GM18520 (cell line): ENCODE measurements around the gene CHMP1A.
"Not testable (repeated sequence)": the region's sequence is repeated elsewhere in the genome, so short reads cannot be mapped to it uniquely, and the experiment has no call there.

Source experiments
- ATAC-seq: cut with Tn5 transposase; IDR thresholded peaks from one replicate; pipeline ENCODE4 v1.9.1; 2021; ENCODE audit not compliant: unreplicated experiment

The CHMP1A gene

DNA sequence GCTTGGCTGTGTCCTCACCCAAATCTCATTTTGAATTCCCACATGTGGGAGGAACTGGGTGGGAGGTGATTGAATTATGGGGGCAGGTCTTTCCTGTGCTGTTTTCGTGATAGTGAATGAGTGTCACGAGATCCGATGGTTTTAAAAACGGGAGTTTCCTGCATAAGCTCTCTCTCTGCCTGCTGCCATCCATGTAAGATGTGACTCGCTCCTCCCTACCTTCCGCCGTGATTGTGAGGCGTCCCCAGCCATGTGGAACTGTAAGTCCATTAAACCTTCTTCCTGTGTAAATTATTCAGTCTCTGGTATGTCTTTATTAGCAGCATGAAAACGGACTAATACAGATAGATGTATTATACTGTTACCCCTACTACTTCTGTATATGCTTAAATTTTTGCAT lies 3.7 kb upstream of the CHMP1A start:
- ATAC-seq: no peak

DNA sequence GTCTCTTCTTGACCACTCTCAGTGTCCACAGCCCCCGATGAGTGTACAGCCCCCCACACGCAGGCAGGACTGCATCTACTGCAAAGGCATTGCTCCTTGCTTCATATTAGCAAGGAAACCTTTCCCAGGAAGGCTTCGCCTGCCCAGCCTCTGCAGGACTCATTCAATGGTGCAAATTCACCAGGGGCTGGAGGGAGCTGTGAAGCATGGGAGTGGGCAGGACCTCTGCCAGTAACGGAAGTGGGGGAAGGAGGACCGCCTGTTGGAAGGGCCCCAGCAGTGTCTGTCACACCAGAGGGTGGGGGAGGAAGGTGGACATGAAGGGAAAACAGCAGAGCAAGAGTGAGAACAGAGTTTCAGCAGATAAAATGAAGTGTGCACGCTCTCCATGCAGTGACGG lies 2.6 kb upstream of the CHMP1A start:
- ATAC-seq: no peak

GRCh38 chr16:89658221-89658879 lies 842 bp upstream of the CHMP1A start:
- no peak for ATAC-seq

- ATAC-seq: no peak
Observed at GRCh38 chr16:89656435-89657121, 930 bp downstream of the CHMP1A start.

GRCh38 chr16:89655062-89655643 lies 2.4 kb downstream of the CHMP1A start:
- no peak for ATAC-seq

DNA sequence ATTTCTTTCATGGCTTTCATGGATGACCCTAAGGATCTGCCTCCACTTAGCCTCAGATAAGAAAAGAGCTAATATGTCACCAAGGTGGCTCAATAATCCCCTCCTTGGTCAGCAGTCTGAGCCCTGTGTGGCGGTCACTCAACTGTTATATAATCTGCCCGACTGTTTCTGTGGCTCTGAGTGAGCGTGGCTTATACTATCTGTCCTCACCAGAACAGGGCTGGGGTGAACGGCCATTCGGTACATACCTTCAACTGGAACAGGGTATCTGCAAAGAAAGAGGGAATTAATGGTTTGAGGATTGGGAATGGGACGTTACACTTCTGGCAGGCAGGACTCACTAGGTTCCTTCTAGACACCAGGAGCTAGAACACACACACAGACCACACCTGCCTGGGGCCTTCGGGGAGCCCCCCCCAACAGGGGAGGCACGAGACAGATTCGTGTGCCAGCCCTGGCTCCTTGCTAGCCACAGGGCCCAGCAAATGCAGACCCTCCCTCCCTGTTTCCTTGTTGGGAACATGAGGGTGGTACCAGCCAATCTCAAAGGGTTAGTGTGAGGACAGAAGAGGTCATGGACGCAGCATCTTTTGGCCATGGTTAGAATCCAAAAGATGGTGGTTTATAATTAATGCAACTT lies 3.7 kb downstream of the CHMP1A start:
- ATAC-seq: no peak

- no peak for ATAC-seq
Observed at GRCh38 chr16:89651584-89651983, 5.9 kb downstream of the CHMP1A start.

DNA sequence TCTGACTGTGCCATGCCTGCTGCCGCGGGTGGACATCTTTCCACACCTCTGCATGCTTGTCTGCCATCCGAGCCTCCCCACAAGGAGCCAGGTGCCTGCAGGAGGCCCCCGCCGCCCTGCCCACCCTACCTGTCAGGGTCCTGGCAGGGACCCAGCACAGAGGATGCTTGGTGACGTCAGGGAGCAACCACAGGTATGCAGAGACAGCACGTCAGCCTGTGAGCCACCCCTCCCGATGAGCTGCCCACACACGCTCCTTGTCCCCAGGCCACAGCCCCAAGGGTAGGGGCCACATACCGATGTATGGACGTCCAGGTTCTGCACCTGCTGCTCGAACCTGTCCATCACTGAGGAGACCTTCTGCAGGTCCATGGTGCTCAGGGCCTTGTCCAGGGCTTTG lies 10.6 kb downstream of the CHMP1A start:
- no peak for ATAC-seq

GRCh38 chr16:89646270-89646669 lies 11.2 kb downstream of the CHMP1A start:
- ATAC-seq: no peak

- no peak for ATAC-seq
Observed at GRCh38 chr16:89645122-89645521, 12.4 kb downstream of the CHMP1A start.

GRCh38 chr16:89643769-89644300 lies 13.7 kb downstream of the CHMP1A start:
- ATAC-seq: no peak

GRCh38 chr16:89642574-89642973 lies 14.9 kb downstream of the CHMP1A start:
- no peak for ATAC-seq

- no peak for ATAC-seq
Observed at GRCh38 chr16:89641458-89642119, 15.9 kb downstream of the CHMP1A start.

DNA sequence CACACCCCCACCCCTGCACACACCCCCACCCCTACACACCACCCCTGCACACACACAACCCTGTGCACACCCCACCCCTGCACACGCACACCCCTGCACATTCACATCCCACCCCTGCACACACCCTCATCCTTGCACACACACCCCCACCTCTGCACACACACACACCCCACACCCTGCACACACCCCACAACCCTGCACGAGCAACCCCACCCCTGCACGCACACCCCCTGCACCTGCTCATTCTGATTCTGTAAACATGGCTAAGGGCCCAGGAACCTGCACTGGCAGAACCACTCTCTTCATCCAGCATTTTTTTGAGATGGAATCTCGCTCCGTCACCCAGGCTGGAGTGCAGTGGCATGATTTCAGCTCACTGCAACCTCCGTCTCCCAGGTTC lies 18.1 kb downstream of the CHMP1A start:
- no peak for ATAC-seq

- no peak for ATAC-seq
Observed at GRCh38 chr16:89638455-89638854, 19.1 kb downstream of the CHMP1A start.

DNA sequence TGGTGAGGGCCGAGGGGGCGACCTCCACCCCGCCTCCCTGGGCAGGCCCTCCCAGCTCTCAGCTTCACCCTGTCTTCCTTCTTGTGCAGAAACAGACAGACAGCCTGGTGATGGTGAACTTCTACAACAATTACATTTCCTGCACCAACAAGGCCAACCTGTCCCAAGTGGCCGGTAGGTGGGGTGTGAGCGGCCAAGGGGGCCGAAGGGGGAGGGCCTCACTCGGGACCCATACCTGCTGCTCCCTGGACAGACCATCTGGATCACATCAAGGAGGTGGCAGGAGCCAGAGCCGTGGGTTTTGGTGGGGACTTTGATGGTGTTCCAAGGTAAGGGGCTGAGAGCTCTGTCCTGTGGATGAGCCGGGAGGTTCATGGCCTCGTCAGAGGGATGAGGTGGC lies 20.1 kb downstream of the CHMP1A start:
- ATAC-seq: no peak

DNA sequence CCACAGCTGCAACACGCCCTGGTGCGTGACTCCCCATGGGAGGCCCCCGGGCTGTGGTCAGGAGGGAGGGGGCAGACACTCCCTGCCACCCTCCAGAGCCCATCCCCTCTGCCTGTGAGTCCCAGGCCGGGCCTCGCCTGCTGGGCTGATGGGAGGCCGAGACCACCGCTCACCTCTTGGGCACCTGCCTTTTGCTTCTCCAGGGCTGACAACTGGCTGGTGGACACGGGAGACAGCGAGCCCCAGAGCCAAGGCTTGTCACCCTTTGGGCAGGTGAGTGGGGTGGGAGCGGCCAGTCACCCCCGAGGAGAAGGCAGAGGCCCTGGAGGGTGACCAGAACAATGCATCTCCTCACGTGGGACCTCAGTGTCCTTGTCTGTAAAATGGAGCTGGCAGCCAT lies 20.8 kb downstream of the CHMP1A start:
- no peak for ATAC-seq

GRCh38 chr16:89634463-89635385 lies 22.8 kb downstream of the CHMP1A start:
- not testable (repeated sequence) for ATAC-seq

- no peak for ATAC-seq
Observed at GRCh38 chr16:89633064-89633631, 24.4 kb downstream of the CHMP1A start.
